Stimulated activated naive CD8-positive, alpha-beta T cell treated with anti-CD3 and anti-CD28 coated beads, Interleukin-15, Interleukin-2, amounts not matched to agents 100 U/mL and 50 U/mL, for 24 hours (primary cell): Measurements from ENCODE around the gene FAM3A.

Source experiments
- ATAC-seq: fragments of 150-1000 bp; cut with Tn5 transposase; one replicate; pipeline ENCODE4 v1.10.0; 2021
- DNase-seq: peaks from one replicate; pipeline ENCODE4 v3.0.0; 2021

Gene FAM3A

DNA sequence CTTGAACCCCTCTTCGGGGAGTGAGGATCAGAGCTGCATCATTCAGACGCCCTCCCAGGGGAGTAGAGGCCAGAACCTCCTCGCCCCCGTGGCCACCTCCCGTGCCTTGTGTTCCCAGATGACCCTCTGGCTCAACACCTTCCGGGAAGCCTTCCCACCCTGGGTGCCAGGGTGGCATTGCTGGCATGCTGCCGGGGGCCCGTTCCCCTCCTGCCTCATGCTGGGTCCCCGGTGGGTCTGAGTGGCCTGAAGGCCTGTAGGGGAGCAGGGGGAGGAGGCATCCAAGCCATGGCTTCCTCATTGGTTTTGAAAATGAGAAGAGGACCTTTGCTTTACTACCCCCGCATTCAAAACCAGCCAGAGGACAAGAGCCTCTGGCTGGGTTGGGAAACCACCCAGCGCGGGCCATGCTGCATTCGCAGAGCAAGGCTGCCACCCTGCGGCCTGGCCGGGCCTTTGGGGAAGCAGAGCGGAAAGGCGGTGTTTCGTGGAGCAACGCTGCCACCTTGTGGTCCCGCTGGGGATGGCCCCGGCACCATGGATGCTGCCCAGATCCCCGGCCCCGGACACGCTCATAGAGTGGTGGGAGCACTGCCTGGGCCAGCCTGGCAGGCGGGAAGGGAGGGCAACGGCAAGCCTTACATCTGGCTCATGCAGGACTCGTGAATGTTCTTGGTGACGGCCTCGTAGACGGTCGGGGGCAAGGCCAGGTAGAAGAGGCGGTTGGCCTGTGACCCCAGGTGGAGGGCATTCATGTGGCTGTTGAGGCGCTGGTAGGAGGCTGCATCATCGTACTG is 18.7 kb upstream of the FAM3A start:
- peak; percentile 87 for DNase-seq
- peak; percentile 96 for ATAC-seq

DNA sequence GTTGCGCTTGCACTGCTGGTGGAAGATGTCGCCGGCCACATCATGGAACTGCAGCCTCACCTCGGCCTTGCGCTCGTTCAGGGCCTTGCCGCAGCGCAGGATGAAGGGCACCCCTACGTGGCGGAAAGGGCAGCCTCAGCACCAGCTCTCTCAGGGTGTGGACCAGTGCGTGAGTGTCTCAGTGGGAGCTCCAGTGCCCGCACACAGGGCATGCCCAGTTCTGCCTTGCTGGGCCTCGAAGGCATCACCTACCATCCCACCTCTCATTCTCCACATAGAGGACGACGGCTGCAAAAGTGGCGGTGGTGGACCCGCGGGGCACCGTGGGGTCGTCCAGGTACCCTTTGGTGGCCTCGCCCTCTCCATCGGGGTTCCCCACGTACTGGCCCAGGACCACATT is 16.7 kb upstream of the FAM3A start:
- DNase-seq = no peak
- ATAC-seq = no peak

DNA sequence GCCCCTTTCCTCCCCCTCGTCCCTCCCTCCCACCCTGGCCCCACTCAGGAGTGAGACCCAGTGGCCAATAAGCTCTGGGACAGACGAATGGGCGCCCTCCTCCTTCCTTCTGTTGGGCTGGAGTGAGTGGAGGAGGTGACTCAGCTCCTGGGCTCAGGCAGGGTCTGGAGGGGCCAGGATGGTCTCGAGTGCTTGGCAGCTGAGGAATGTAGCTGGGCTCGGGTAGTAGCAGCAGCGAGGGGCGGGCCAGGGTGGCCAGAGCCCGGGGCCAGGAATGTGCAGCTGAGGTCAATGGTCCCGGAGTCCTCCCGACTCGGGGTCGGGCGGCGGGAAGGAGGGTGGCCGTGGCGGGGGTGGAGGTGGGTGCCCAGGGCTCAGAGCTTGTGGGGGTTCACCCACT is 15.6 kb upstream of the FAM3A start:
- no peak for DNase-seq
- no peak for ATAC-seq

DNA sequence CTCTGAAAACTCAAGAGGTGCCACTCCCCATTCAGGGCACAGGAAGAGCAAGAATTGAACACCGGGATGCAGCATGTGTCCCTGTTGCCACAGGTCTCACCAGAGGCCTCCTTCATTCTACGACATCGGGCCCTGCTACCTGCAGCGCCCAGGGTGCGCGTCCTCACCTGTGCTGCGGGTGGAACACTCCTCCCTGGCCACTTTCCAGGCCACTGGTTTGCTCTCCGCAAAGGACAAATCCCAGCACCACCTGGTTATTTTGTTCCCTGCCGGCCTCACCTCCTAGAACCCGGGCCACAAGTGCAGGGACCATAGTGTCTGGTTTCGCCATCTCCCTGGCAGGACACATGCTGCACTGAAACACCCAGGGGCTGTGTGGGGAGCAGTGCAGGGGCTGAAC is 14.3 kb upstream of the FAM3A start:
- ATAC-seq = no peak
- DNase-seq = no peak

DNA sequence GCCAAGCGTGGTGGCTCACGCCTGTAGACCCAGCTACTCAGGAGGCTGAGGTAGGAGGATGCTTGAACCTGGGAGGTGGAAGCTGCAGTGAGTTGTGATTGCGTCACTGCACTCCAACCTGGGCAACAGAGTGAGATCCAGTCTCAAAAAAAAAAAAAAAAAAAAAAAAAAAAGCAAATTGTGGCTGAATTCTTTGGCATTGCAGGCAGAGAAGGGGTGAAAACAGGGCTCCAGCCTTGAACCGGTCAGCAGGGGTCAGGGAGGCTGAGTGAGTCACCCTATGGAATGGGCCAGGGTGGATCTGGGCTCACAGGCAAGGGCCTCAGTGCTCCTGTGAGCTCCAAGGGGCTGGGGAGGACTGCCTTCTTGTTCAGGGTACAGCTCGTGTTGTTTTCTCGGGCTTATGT is 13.2 kb upstream of the FAM3A start:
- no peak for DNase-seq
- no peak for ATAC-seq

DNA sequence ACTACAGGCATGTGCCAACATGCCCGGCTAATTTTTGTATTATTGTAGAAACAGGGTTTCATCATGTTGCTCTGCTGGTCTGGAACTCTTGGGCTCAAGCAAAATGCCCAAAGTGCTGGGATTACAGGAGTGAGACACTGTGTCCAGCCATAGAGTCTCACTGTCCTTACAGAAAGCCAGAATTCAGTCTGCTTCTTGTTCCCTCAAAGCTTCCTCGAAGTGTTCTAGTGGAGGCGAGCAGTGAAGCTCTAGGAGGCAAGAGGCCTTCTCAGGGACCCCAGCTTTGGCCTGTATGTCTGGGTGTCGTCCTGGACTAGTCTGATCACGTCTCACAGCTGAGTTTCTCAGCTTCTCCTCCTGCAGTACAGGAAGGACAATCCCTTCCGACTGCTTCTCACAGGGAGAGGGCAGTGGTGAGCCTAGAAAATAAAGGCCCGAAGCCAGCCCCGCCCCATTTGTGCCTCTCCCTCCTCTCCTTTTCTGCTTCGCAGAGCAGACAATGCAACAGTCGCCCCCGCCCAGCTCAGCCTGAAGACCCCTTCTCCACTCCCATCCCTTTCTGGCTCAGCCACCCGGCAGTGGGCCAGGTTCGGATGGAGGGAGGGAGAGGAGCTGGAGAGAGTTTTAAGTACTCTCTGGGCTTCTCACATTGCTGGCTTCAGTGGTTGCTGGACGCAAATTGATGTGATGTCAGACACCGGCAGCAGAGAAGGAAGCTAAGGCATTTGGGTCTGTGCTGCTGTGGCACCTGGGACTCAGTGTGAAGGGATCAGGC is 11.1 kb upstream of the FAM3A start:
- peak; percentile 71 for DNase-seq
- peak; percentile 84 for ATAC-seq

DNA sequence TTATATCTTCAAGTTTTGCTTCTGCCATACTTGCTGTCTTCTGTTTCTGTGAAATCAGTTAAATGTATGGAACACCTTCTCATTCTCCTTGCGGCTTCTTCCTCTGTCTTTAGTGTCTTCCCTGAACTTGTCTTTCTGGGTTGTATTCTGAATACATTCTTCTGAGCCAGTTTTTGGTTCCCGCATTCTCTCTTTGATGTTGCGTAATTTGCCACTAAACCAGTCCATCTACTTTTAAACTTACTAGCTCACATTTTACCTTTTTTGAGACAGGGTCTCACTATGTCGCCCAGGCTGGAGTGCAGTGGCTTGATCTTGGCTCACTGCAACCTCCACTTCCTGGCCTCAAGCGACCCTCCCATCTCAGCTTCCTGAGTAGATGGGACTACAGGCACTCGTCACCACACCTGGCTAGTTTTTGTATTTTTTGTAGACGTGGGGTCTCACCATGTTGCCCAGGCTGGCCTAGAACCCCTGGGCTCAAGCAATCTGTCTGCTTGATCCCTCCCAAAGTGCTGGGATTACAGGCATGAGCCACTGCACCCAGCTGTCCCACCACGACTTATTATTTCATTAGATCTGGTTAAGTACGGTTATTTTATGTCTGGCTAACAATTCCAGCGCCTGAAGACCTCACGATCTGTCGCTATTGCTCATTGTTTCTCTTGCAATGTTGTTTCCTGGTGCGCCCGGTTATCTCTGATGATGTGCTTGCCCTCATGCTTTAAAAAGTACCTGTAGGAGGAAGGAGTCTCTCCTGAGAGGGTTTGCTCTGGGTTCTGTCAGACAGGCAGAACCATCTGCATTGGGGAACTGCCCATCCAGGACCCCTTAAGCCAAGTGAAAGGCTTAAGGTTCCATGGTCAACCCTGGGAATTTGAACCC is 9.8 kb upstream of the FAM3A start:
- DNase-seq = no peak
- ATAC-seq = no peak

DNA sequence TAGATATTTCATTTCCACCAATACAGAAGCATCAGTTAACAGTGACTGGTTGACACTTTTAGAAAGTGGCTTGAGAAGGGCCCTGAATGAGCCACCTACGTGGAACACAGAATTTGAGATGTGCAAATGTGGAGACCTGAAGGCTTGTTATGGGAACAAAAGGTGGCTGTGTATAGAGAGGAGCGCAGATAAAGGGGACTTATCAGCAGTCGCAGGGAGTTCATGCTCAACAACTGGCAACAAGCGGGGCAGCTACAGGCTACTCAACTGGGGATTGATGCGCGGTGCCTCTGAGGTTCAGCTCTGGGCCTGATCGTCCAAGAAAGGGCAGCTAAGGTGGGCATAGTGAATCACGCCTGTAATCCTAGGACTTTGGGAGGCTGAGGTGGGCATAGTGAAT is 3.4 kb upstream of the FAM3A start:
- no peak for DNase-seq
- no peak for ATAC-seq

DNA sequence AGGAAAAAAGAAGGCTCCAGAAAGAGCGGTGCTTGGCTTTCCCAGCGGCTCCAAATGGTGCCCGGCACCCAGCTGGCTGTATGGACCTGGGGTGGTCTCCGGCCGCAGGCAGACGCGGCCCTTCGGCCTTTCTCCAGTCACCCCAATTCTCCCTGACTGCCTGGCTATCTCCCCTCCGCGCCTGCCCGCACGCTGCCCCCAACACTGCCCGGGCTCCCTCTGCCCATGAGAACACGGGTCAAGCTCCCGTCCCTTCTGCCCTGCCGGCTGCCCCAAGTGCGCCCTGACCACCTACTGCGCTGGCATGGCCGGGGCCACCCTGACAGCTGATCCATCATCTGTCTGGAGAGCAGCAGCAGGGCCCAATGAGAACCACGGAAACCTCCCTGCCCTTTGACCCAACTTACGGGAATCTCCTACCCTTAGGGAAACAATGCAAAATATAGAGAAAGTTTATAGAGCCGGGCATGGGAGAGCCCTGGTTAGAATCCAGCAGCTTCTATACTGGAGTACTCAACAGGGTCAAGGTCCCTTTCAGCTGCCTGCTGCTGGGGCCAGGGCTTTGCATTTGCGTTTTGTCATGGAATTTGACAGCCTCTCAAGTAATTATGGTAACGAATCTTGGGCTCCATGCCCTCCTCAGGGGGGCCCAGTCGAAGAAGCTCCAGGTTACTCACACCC is 1.2 kb upstream of the FAM3A start:
- no peak for DNase-seq
- ATAC-seq = no peak

DNA sequence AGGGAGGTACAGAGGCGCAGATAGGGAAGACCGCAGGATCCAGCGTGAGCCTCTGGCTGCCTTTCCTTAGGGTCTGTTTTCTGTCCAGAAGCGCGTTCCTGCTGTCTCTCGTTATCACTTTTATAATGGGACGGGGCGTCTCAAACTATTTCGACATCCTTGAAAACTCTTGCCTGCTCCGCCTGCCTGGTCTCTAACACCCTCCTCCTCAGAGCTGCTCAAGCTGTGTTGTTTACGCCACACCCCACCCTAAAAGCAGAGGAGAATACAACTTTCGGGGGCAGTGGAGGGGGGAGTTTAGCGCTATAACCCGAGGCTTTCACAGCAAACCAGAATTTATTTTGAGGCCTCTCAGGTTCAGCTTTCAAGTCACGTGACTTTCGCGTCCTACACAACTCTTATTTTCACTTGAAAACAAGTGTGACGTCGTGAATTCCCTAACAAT is 646 bp upstream of the FAM3A start:
- no peak for DNase-seq
- no peak for ATAC-seq

DNA sequence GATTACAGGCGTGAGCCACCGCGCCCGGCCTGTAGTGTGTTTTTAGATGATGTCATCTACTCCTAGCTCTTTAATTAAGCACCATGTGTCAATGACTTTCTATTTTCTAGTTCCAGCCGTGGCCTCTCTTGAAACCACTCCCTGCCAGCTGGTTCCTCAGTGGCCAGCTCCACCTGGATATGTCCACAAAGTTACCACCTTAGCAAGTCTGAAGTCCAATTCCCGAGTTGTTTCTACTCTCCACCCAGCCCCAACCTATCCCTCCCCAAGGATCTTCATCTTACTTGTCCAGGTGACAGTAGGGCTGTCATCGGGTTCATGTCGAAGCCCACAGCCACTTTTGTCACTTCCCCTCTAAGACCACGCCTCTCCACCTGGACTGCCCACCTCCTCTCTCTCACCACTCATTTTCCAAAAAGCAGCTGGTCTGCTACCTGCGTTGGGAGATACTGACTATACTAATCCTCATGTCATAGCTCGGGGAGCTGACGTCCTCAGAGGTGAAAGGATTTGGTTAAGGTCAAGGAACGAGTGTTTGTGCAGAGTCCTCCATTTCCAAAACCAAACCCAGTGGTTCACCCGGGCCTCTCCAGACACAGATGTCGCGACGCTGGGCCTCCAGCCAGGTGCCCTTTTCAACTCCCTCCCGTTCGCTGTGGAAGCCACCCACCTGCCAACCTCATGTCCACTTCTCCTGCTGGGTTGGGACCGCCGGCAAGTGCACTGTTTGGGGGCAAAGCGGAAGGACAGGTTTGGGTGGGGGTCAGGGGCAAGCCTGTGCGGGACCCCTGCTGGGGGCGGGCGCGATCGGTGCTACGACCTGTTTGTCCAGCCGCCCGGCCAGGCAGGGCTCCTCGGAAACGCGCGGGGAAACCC is 704 bp downstream of the FAM3A start:
- DNase-seq = no peak
- ATAC-seq = no peak

DNA sequence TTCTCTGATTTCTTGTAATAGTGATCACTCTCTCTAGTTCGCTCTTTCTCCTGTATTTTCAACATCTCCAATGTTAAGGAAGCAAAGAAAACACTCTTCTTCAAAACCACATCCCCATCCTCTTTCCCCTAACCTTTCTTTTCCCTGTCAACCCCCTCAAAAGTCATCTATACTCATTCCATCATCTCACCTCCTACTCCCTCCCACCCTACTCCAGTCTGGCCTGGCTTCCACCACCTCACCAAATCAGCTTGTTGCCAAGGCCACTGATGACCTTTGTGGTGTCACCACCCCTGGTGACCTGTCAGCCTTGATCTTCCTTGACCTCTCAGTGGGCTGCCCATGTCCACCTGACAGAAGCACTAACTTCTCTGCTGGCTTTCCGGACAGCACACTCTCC is 2.3 kb downstream of the FAM3A start:
- ATAC-seq = no peak
- DNase-seq = no peak

DNA sequence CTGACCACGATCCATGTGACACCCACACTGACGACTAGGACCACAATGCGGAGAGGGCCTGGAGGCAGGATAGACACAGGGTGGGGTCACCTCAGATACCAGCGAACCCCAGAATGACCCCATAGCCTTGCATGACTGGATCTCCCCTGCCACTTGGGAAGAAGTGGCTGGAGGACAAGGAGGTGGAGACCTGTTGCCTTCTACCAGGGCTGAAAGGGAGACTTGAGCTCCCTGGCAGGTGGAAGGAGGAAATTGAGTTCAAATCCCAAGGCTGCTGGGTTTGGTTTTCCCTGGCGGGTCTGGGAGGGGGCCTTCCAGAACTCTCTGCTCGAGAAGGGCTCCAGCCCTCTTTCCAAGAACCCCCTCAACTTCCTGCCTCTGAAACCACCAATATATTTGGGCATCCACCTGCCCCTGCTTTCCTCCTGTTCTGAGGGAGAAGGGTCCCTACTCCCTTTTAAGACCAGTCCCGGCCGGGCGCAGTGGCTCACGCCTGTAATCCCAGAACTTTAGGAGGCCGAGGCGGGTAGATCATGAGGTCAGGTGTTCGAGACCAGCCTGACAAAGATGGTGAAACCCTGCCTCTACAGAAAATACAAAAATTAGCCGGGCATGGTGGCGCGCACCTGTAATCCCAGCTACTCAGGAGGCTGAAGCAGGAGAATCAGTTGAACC is 3.0 kb downstream of the FAM3A start:
- ATAC-seq = no peak
- DNase-seq = no peak

DNA sequence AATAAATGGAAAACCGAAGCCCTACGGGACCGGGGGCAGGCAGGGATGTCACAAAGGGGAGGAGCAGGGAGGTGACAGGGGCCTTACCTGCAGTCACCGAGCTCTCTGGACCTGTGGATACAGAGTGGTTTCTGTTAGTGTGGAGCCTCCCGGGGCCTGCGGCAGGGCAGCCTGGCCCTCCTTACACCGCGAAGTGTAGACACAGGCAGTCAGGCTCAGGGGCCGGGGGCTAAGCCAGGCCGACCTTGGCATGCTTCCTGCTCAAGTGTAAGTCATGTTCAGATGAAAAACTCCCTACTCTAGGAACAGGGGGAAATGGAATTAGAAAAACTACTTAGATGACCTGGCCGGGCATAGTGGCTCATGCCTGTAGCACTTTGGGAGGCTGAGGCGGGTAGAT is 4.3 kb downstream of the FAM3A start:
- ATAC-seq (no peak), DNase-seq (no peak)

DNA sequence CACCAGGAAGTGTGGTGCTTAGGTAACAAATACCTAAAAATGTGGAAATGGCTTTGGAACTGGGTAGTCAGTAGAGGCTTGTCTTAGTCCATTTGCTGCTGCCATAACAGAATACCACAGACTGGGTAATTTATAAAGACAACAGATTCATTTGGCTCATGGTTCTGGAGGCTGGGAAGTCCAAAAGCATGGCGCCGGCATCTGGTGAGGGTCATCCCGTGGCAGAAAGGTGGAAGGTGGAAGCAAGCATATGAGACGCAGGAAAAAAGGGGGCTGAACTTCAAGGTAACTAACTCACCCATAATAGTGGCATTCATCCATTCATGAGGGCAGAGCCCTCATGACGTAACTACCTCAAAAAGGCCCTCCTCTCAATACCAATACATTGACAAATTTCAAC is 6.6 kb downstream of the FAM3A start:
- DNase-seq (no peak), ATAC-seq (no peak)

DNA sequence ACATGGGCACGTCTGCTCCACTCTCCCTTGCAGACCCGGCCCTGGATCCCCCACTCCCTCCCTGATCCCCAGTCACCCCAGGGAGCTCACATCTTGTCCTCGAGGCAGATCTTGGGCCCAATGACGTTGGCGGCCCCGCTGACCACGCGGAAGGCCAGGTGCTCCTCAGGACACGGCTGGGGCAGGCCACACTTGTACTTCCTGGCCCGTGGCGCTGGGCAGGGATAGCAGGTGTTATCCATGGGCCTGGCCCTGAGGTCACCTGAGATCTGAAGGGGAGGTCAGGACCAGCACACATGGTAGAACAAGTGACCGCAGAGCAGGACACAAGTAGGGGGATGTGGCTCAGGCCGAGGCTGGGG is 7.7 kb downstream of the FAM3A start:
- DNase-seq (no peak), ATAC-seq (no peak)

DNA sequence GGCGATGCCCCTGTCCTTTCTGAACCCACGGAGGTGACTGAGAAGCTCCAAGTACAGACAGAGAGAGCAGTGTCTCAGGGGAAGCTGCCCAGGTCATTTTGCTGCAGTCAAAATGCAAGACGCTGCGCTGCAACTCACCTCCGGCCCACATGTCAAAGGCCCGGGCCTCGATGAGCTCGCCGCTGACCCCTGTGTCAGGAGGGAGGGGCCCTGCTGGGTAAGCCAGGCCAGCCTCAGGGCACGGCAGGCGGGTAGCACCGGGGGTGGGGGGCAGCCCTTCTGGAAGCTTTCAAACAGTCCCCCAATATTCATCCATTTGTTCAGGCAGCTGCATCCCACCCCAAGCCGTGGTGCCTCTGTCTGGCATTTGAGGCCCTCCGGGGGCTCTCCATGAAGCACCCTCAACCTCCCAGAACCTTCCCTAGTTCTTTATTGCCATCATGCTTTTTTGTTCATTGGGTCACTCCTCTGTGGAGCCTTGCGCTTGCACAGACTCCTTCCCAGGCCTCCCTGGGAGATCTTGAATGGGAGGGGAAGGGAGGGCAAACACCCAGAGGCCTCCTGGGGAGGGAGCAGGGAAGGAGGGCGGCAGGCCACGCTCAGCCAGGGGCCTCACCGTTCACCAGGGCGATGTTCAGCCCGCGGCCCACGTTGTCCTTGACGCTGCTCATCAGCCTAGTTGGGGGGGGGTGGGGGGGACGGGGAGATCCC is 8.2 kb downstream of the FAM3A start:
- DNase-seq = no peak

DNA sequence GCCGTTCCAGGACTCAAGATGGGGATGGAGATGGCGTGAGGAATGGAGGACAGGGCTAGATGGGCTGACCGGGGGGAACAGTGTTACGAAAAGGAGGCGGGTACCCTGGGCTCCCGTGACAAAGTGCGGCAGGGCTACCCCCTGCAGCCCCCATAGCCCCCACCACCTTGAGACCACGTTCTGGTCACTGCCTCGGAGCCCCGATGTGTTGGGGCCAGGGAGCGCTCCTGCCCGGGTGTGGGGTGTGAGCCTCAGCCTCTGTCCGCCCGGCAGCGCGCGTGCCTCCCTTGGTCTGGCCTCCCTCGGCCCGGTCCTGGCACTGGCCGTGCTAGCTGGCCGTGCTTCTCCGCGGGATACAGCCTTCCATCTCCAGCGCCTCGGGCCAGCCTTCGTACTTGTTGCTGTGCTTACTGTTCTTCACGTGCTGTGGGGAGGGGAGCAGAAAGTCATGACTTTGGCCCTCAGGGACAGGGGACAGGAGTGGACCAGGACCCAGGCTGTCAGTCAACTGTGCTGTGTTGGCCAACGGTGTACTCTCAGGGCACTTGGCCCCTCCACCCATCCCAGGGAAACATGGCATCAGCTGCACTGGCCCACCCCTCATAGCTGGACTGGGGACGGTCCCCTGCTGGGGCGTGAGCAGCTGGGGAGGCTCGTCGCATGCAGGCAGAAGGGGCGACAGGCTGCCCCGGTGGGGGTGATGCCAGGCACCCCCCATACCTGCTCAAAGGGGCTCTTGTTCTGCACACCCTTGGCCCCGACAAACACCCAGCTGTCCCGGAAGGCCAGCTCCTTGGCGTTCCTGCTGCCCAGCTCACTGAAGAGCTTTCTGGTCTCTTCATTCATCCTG is 9.3 kb downstream of the FAM3A start:
- ATAC-seq (no peak), DNase-seq (no peak)

More for the DNA sequence above, 8.2 kb downstream of the FAM3A start:
- ATAC-seq = no peak

DNA sequence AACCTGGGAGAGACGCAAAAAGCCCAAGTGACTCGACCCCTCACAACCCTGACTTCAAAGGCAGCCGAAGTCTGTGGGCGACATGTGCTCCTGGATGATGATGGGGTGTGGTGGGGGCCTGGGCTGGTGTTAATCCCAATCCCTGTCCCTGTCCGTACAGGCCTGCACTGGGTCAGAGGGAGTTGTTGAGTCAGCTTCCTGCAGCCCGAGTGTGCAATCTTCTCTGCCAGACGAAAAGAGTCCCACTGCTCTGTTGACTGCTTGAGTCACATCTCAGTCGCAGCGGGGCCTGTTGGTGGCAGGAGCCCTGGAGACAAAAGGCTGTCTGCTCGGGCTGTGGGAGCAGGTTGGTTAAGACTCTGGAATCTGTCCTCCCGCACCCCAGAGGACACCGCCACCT is 10.3 kb downstream of the FAM3A start:
- DNase-seq = no peak

More for the DNA sequence above, 10.3 kb downstream of the FAM3A start:
- ATAC-seq = no peak
